ENCODE measurements around the gene GPR89A. TPM values are rescaled to one million over a fixed set of nuclear protein-coding genes. Genes with fewer than 3 reads are reported as not detected.
"Not testable (repeated sequence)": the region's sequence is repeated elsewhere in the genome, so short reads cannot be mapped to it uniquely, and the experiment has no call there.

Gene GPR89A
- total and polyA plus RNA-seq, 4 donors: 10.7 to 28.7 (median 27.8) TPM

DNA sequence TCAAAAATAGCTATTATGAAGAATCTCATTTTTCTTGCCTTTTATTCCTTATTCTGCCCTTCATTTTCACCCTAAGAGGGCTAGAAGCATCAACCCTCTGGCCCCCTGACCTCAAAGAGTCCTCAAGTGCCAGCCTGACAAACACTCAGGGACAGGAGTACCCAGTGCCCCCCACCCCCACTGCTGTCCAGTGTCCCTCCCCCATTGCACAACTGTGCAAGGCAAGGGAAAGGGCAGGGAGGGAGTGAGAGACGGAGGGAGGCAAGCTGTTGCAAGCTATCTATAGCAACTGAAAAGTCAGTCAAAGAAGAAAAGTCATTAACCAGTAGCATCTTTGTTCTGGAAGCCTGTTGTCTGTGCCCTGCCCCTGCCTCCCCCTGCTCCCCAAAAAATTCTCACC is 78.3 kb downstream of the GPR89A start:
- not testable (repeated sequence) for H3K36me3 ChIP-seq (ENCODE audit: control insufficient read depth in 4 of 4, insufficient read depth in 3 of 4, low read depth in 1 of 4, low read length in 3 of 4); H3K27me3 ChIP-seq (ENCODE audit: control insufficient read depth in 4 of 4, insufficient read depth in 4 of 4, low read length in 3 of 4); H3K27ac ChIP-seq (ENCODE audit: low read depth in 1 of 2, low read length in 2 of 2); H3K9ac ChIP-seq (ENCODE audit: low read depth in 1 of 2, low read length in 2 of 2); DNase-seq (ENCODE audit: low spot score); H3K4me3 ChIP-seq (ENCODE audit: low read depth in 1 of 3, low read length in 3 of 3); H3K9me3 ChIP-seq (ENCODE audit: control insufficient read depth in 4 of 4, low read length in 3 of 4)
- H3K4me1 ChIP-seq (ENCODE audit: control insufficient read depth in 4 of 4, insufficient read depth in 4 of 4, low read length in 3 of 4): peaks cover 0 to 12% (median 7%) of the 10 kb centered on the region in 4 donors
- 40% methylated on average over 1 of the region's 1 CpG for WGBS

DNA sequence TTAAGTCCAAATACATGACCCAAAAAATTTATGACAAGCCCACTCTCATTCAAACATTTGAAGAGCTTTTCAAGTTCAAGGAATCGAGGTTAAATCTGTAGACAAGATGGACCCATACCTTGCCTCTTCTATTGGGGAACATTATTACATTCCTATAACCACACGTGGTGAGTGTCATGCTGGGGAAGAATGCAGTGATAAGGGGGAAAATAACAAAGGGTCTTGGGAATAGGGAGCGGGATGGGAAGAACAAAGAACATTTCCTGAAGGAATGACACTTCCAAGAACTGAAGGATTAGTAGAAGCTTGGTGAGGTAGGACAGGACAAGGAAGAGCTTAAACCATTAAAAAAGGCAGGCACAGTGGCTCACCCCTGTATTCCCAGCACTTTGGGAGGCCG is 80.5 kb downstream of the GPR89A start:
- H3K4me3 ChIP-seq (ENCODE audit: low read depth in 1 of 3, low read length in 3 of 3): no peak overlapping the region
- DNase-seq (ENCODE audit: low spot score): no peak
- no peaks in the 10 kb centered on the region for H3K27me3 ChIP-seq (ENCODE audit: control insufficient read depth in 4 of 4, insufficient read depth in 4 of 4, low read length in 3 of 4)
- no peak for TF ChIP-seq NR2F2 (IDR thresholded peaks at IDR 0.05)
- no peak for TF ChIP-seq EGR1 (IDR thresholded peaks at IDR 0.05; ENCODE audit: low read depth in 2 of 2)
- TF ChIP-seq, protein P1, sequence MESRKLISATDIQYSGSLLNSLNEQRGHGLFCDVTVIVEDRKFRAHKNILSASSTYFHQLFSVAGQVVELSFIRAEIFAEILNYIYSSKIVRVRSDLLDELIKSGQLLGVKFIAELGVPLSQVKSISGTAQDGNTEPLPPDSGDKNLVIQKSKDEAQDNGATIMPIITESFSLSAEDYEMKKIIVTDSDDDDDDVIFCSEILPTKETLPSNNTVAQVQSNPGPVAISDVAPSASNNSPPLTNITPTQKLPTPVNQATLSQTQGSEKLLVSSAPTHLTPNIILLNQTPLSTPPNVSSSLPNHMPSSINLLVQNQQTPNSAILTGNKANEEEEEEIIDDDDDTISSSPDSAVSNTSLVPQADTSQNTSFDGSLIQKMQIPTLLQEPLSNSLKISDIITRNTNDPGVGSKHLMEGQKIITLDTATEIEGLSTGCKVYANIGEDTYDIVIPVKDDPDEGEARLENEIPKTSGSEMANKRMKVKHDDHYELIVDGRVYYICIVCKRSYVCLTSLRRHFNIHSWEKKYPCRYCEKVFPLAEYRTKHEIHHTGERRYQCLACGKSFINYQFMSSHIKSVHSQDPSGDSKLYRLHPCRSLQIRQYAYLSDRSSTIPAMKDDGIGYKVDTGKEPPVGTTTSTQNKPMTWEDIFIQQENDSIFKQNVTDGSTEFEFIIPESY (IDR thresholded peaks at IDR 0.05): no peak
- TF ChIP-seq FOXA2 (IDR thresholded peaks at IDR 0.05): no peak
- TF ChIP-seq, protein P2, sequence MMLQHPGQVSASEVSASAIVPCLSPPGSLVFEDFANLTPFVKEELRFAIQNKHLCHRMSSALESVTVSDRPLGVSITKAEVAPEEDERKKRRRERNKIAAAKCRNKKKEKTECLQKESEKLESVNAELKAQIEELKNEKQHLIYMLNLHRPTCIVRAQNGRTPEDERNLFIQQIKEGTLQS (IDR thresholded peaks at IDR 0.05): no peak
- no peak for TF ChIP-seq JUND (IDR thresholded peaks at IDR 0.05)
- no peak for TF ChIP-seq TAF1 (conservative IDR thresholded peaks at IDR 0.05)
- TF ChIP-seq, protein P3, sequence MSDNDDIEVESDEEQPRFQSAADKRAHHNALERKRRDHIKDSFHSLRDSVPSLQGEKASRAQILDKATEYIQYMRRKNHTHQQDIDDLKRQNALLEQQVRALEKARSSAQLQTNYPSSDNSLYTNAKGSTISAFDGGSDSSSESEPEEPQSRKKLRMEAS (IDR thresholded peaks at IDR 0.05): no peak
- no peak for TF ChIP-seq SP1 (IDR thresholded peaks at IDR 0.05)
- no peak for TF ChIP-seq RAD21 (IDR thresholded peaks at IDR 0.05)
- TF ChIP-seq GABPA (IDR thresholded peaks at IDR 0.05 in 1 of 2, conservative IDR thresholded peaks at IDR 0.05 in 1 of 2): no peak
- TF ChIP-seq, protein P4, sequence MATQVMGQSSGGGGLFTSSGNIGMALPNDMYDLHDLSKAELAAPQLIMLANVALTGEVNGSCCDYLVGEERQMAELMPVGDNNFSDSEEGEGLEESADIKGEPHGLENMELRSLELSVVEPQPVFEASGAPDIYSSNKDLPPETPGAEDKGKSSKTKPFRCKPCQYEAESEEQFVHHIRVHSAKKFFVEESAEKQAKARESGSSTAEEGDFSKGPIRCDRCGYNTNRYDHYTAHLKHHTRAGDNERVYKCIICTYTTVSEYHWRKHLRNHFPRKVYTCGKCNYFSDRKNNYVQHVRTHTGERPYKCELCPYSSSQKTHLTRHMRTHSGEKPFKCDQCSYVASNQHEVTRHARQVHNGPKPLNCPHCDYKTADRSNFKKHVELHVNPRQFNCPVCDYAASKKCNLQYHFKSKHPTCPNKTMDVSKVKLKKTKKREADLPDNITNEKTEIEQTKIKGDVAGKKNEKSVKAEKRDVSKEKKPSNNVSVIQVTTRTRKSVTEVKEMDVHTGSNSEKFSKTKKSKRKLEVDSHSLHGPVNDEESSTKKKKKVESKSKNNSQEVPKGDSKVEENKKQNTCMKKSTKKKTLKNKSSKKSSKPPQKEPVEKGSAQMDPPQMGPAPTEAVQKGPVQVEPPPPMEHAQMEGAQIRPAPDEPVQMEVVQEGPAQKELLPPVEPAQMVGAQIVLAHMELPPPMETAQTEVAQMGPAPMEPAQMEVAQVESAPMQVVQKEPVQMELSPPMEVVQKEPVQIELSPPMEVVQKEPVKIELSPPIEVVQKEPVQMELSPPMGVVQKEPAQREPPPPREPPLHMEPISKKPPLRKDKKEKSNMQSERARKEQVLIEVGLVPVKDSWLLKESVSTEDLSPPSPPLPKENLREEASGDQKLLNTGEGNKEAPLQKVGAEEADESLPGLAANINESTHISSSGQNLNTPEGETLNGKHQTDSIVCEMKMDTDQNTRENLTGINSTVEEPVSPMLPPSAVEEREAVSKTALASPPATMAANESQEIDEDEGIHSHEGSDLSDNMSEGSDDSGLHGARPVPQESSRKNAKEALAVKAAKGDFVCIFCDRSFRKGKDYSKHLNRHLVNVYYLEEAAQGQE (IDR thresholded peaks at IDR 0.05): no peak
- no peak for TF ChIP-seq FOXA1 (IDR thresholded peaks at IDR 0.05)
- no peak for TF ChIP-seq RXRA (IDR thresholded peaks at IDR 0.05)
- no peak for TF ChIP-seq HNF4G (IDR thresholded peaks at IDR 0.05)
- no peak for TF ChIP-seq HNF4A (conservative IDR thresholded peaks at IDR 0.05)
- TF ChIP-seq, protein P5, sequence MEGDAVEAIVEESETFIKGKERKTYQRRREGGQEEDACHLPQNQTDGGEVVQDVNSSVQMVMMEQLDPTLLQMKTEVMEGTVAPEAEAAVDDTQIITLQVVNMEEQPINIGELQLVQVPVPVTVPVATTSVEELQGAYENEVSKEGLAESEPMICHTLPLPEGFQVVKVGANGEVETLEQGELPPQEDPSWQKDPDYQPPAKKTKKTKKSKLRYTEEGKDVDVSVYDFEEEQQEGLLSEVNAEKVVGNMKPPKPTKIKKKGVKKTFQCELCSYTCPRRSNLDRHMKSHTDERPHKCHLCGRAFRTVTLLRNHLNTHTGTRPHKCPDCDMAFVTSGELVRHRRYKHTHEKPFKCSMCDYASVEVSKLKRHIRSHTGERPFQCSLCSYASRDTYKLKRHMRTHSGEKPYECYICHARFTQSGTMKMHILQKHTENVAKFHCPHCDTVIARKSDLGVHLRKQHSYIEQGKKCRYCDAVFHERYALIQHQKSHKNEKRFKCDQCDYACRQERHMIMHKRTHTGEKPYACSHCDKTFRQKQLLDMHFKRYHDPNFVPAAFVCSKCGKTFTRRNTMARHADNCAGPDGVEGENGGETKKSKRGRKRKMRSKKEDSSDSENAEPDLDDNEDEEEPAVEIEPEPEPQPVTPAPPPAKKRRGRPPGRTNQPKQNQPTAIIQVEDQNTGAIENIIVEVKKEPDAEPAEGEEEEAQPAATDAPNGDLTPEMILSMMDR (IDR thresholded peaks at IDR 0.05; ENCODE audit: low read depth, low read length, missing input control): no peak
- no peak for TF ChIP-seq YY1 (IDR thresholded peaks at IDR 0.05)
- H3K9me3 ChIP-seq (ENCODE audit: control insufficient read depth in 4 of 4, low read length in 3 of 4): no peaks in the 10 kb centered on the region
- no peak overlapping the region for H3K9ac ChIP-seq (ENCODE audit: low read depth in 1 of 2, low read length in 2 of 2)
- peaks cover 8 to 24% (median 17%) of the 10 kb centered on the region in 4 donors for H3K4me1 ChIP-seq (ENCODE audit: control insufficient read depth in 4 of 4, insufficient read depth in 4 of 4, low read length in 3 of 4)
- H3K36me3 ChIP-seq (ENCODE audit: control insufficient read depth in 4 of 4, insufficient read depth in 3 of 4, low read depth in 1 of 4, low read length in 3 of 4): peaks cover 2 to 8% (median 3%) of the 10 kb centered on the region in 4 donors
- H3K27ac ChIP-seq (ENCODE audit: low read depth in 1 of 2, low read length in 2 of 2): no peak overlapping the region
- WGBS: 89% methylated on average over 4 of the region's 4 CpGs
